Naive thymus-derived CD8-positive, alpha-beta T cell (primary cell): Measurements from ENCODE around the gene PPM1L. TPM values are rescaled to one million over a fixed set of nuclear protein-coding genes. Genes with fewer than 3 reads are reported as not detected.
"Not testable (repeated sequence)": the region's sequence is repeated elsewhere in the genome, so short reads cannot be mapped to it uniquely, and the experiment has no call there.

Source experiments
- ATAC-seq, 2 donors: fragments of 150-1000 bp; cut with Tn5 transposase in 1 of 2; sonication (Bioruptor Pico), chemical (Tn5 transposase) in 1 of 2; 1 replicate in 1 of 2; 2 replicates in 1 of 2; pipeline ENCODE4 v1.10.0; 2021; ENCODE audit warnings: mild to moderate bottlenecking in 2 of 2, moderate library complexity in 2 of 2
- POLR2A ChIA-PET: fragments of 350-600 bp; sonication (Branson Sonifier 250); formaldehyde crosslinking; loops from one replicate; lab custom pipeline; 2021; ENCODE audit warnings: antibody characterized with exemption; lab: Charles Lee
- DNase-seq, 10 donors: peaks; one replicate each; pipeline versions ENCODE4 v3.0.0 to v3.0.0-alpha.2; 2020 to 2022
- H3K27ac Mint-ChIP-seq, 10 donors: one replicate each; pipeline ENCODE4 v1.8.0; 2020 to 2022; ENCODE audit warnings: mild to moderate bottlenecking in 10 of 10, mixed read lengths in 10 of 10, moderate library complexity in 4 of 10, inconsistent platforms in 1 of 10
- H3K27me3 Mint-ChIP-seq, 5 donors: one replicate each; pipeline ENCODE4 v1.8.0; 2021 to 2022; ENCODE audit warnings: mixed read lengths in 5 of 5
- H3K36me3 Mint-ChIP-seq, 3 donors: one replicate each; pipeline ENCODE4 v1.8.0; 2020 to 2022; ENCODE audit warnings: mixed read lengths in 3 of 3, mild to moderate bottlenecking in 2 of 3, inconsistent platforms in 1 of 3
- H3K4me1 Mint-ChIP-seq, 4 donors: one replicate each; pipeline ENCODE4 v1.8.0; 2021 to 2022; ENCODE audit warnings: mixed read lengths in 4 of 4
- H3K4me3 Mint-ChIP-seq, 10 donors: one replicate each; pipeline ENCODE4 v1.8.0; 2020 to 2022; ENCODE audit warnings: mild to moderate bottlenecking in 10 of 10, mixed read lengths in 10 of 10, moderate library complexity in 6 of 10, inconsistent platforms in 1 of 10
- H3K9me3 Mint-ChIP-seq, 9 donors: one replicate each; pipeline ENCODE4 v1.8.0; 2020 to 2022; ENCODE audit warnings: mixed read lengths in 9 of 9, mild to moderate bottlenecking in 3 of 9, inconsistent platforms in 1 of 9, moderate library complexity in 1 of 9
- polyA plus RNA-seq, 3 donors: library from polyadenylated mRNA; unstranded; fragments of 300-500 nt; fragmentation: Illumina TruSeq; gene quantifications; one replicate each; pipeline ENCODE4 v1.2.3, GENCODE V29; 2021
- total RNA-seq, 8 experiments: library from RNA in 2 of 8; stranded (reverse) in 2 of 8; gene quantifications; one replicate each; pipeline ENCODE4 v1.2.3 and lab custom pipeline; 2021 to 2026

Gene PPM1L
- total RNA-seq (1 to 10 TPM; 4.1 to 5.9 TPM), polyA plus RNA-seq (1 to 10 TPM in 2 of 3 donors, under 1 TPM in 1; 0.46 to 1.9 (median 1.0) TPM), total RNA-seq (lab: John Stamatoyannopoulos, UW) (4.8 to 13.0 (median 6.9) reads per million in 6 experiments)

GRCh38 chr3:160755776-160756304, at the start of gene PPM1L:
Gene PPM1L (plus strand): TSS chr3:160756231.
- POLR2A ChIA-PET: interaction anchor here (0.7 to 1.2 kb wide), 8 partner anchors 10 to 307 kb away, joined by 3 to 5 read pairs (median 3); partner anchors contain the start of gene TRIM59
- peak; percentile 55 to 62 for ATAC-seq
- Mint-ChIP-seq H3K4me3 (peak within 1 kb of the TSS; percentile 92 to 99 (median 94)), H3K36me3 (peaks cover 0 to 3% (median 0%) of the 10 kb centered on the region in 3 donors), H3K27ac (peak within 1 kb of the TSS; percentile 76 to 98 (median 96)), H3K4me1 (peaks cover 17 to 40% (median 32%) of the 10 kb centered on the region in 4 donors), H3K27me3 (peaks cover 7 to 29% (median 13%) of the 10 kb centered on the region in 5 donors), H3K9me3 (no peaks in the 10 kb centered on the region)
- peak in 9 of 10 donors; percentile 47 to 77 (median 59) for DNase-seq

- ATAC-seq: peak; percentile 54 to 67
- no peaks in the 10 kb centered on the region for H3K36me3 Mint-ChIP-seq
- peaks cover 0 to 2% (median 0%) of the 10 kb centered on the region in 4 donors for H3K4me1 Mint-ChIP-seq
Measured at GRCh38 chr3:160707187-160707794, 48.7 kb upstream of the PPM1L start.

GRCh38 chr3:160709477-160710182, 46.4 kb upstream of the PPM1L start:
- Mint-ChIP-seq H3K4me1 (peaks cover 0 to 2% (median 0%) of the 10 kb centered on the region in 4 donors), H3K36me3 (no peaks in the 10 kb centered on the region), H3K4me3 (no peak overlapping the region), H3K27ac (no peak overlapping the region), H3K27me3 (peaks cover 13 to 53% (median 23%) of the 10 kb centered on the region in 5 donors), H3K9me3 (no peaks in the 10 kb centered on the region)
- ATAC-seq: no peak
- POLR2A ChIA-PET: no interaction called here
- no peak for DNase-seq

More at GRCh38 chr3:160707187-160707794, 48.7 kb upstream of the PPM1L start:
- H3K27ac Mint-ChIP-seq: no peak overlapping the region
- DNase-seq: peak in 9 of 10 donors; percentile 6 to 62 (median 31)
- H3K27me3 Mint-ChIP-seq: peaks cover 12 to 53% (median 23%) of the 10 kb centered on the region in 5 donors
- POLR2A ChIA-PET: no interaction called here
- H3K4me3 Mint-ChIP-seq: no peak overlapping the region
- H3K9me3 Mint-ChIP-seq: no peaks in the 10 kb centered on the region

- H3K9me3 Mint-ChIP-seq, H3K4me1 Mint-ChIP-seq, POLR2A ChIA-PET, DNase-seq, ATAC-seq, H3K36me3 Mint-ChIP-seq, H3K27ac Mint-ChIP-seq, H3K4me3 Mint-ChIP-seq: not testable (repeated sequence)
- peaks cover 3 to 20% (median 10%) of the 10 kb centered on the region in 5 donors for H3K27me3 Mint-ChIP-seq
Measured at GRCh38 chr3:160713144-160713543, 42.9 kb upstream of the PPM1L start.

GRCh38 chr3:160719710-160720109, 36.3 kb upstream of the PPM1L start:
- H3K36me3 Mint-ChIP-seq: no peaks in the 10 kb centered on the region
- H3K4me1 Mint-ChIP-seq: no peaks in the 10 kb centered on the region
- H3K4me3 Mint-ChIP-seq: no peak overlapping the region
- ATAC-seq (no peak), DNase-seq (no peak)
- no peaks in the 10 kb centered on the region for H3K9me3 Mint-ChIP-seq
- POLR2A ChIA-PET: no interaction called here
- peaks cover 0 to 13% (median 5%) of the 10 kb centered on the region in 5 donors for H3K27me3 Mint-ChIP-seq
- H3K27ac Mint-ChIP-seq: no peak overlapping the region

- POLR2A ChIA-PET: no interaction called here
- H3K4me1 Mint-ChIP-seq: no peaks in the 10 kb centered on the region
- no peaks in the 10 kb centered on the region for H3K9me3 Mint-ChIP-seq
- DNase-seq (no peak), ATAC-seq (no peak)
- H3K27ac Mint-ChIP-seq: no peak overlapping the region
- H3K27me3 Mint-ChIP-seq: peaks cover 0 to 13% (median 5%) of the 10 kb centered on the region in 5 donors
- H3K4me3 Mint-ChIP-seq: no peak overlapping the region
- H3K36me3 Mint-ChIP-seq: no peaks in the 10 kb centered on the region
Measured at GRCh38 chr3:160720123-160720746, 35.8 kb upstream of the PPM1L start.

GRCh38 chr3:160722331-160722730, 33.7 kb upstream of the PPM1L start:
- ATAC-seq: no peak
- DNase-seq: no peak
- Mint-ChIP-seq H3K36me3 (no peaks in the 10 kb centered on the region), H3K4me3 (no peak overlapping the region), H3K27ac (no peak overlapping the region), H3K9me3 (no peaks in the 10 kb centered on the region), H3K27me3 (peaks cover 0 to 9% (median 5%) of the 10 kb centered on the region in 5 donors), H3K4me1 (no peaks in the 10 kb centered on the region)
- POLR2A ChIA-PET: no interaction called here

- DNase-seq (no peak), ATAC-seq (no peak)
- Mint-ChIP-seq H3K4me3 (no peak overlapping the region), H3K27me3 (peaks cover 0 to 9% (median 3%) of the 10 kb centered on the region in 5 donors), H3K9me3 (no peaks in the 10 kb centered on the region), H3K27ac (no peak overlapping the region), H3K36me3 (no peaks in the 10 kb centered on the region), H3K4me1 (no peaks in the 10 kb centered on the region)
- POLR2A ChIA-PET: no interaction called here
Measured at GRCh38 chr3:160725338-160725737, 30.7 kb upstream of the PPM1L start.

- Mint-ChIP-seq H3K4me1 (no peaks in the 10 kb centered on the region), H3K36me3 (no peaks in the 10 kb centered on the region), H3K27me3 (peaks cover 2 to 11% (median 7%) of the 10 kb centered on the region in 5 donors), H3K9me3 (peaks cover 0 to 8% (median 0%) of the 10 kb centered on the region in 9 donors), H3K27ac (no peak overlapping the region), H3K4me3 (no peak overlapping the region)
- POLR2A ChIA-PET: interaction anchor here (0.7 kb wide), 1 partner anchor 13 kb away, joined by 4 read pairs; no protein-coding TSS in a partner anchor
- ATAC-seq: no peak
- DNase-seq: no peak
Measured at GRCh38 chr3:160735826-160736225, 20.2 kb upstream of the PPM1L start.

GRCh38 chr3:160738048-160738447, 18.0 kb upstream of the PPM1L start:
- H3K4me3 Mint-ChIP-seq: no peak overlapping the region
- POLR2A ChIA-PET: no interaction called here

GRCh38 chr3:160739079-160739478, 17.0 kb upstream of the PPM1L start:
- no peak for DNase-seq
- Mint-ChIP-seq H3K27ac (peak overlapping the region in 1 of 10 donors; percentile 61), H3K4me3 (no peak overlapping the region), H3K36me3 (no peaks in the 10 kb centered on the region), H3K4me1 (no peaks in the 10 kb centered on the region), H3K27me3 (peaks cover 8 to 42% (median 23%) of the 10 kb centered on the region in 5 donors), H3K9me3 (no peaks in the 10 kb centered on the region)
- POLR2A ChIA-PET: no interaction called here
- ATAC-seq: no peak

More at GRCh38 chr3:160738048-160738447, 18.0 kb upstream of the PPM1L start:
- no peaks in the 10 kb centered on the region for H3K9me3 Mint-ChIP-seq
- H3K27me3 Mint-ChIP-seq: peaks cover 7 to 31% (median 17%) of the 10 kb centered on the region in 5 donors
- H3K4me1 Mint-ChIP-seq: no peaks in the 10 kb centered on the region
- H3K36me3 Mint-ChIP-seq: no peaks in the 10 kb centered on the region
- no peak for DNase-seq
- no peak overlapping the region for H3K27ac Mint-ChIP-seq
- no peak for ATAC-seq

- Mint-ChIP-seq H3K9me3 (no peaks in the 10 kb centered on the region), H3K36me3 (no peaks in the 10 kb centered on the region), H3K27ac (no peak overlapping the region), H3K4me3 (no peak overlapping the region), H3K4me1 (peaks cover 0 to 3% (median 0%) of the 10 kb centered on the region in 4 donors), H3K27me3 (peaks cover 5 to 37% (median 26%) of the 10 kb centered on the region in 5 donors)
- no peak for ATAC-seq
- DNase-seq: no peak
- POLR2A ChIA-PET: no interaction called here
Measured at GRCh38 chr3:160746976-160747375, 9.1 kb upstream of the PPM1L start.
